HepG2 (cell line): ENCODE data around the gene PSMB2.

Source experiments
- ATF2 ChIP-seq: sonication (generic); formaldehyde crosslinking; IDR thresholded peaks from 2 replicates; pipeline ENCODE4 v1.4.0; 2020; ENCODE audit warnings: missing genetic modification reagents
- CTCF ChIP-seq: sonication (generic); formaldehyde crosslinking; IDR thresholded peaks from 2 replicates; pipeline ENCODE4 v1.5.0; 2020; ENCODE audit warnings: mild to moderate bottlenecking, missing genetic modification reagents, moderate library complexity
- EZH2 ChIP-seq: conservative IDR thresholded peaks from 2 replicates; pipeline ENCODE4 v1.6.1; 2012; ENCODE audit warnings: mild to moderate bottlenecking, low read depth, low read length, moderate library complexity
- HCFC1 ChIP-seq: fragments of 150-350 bp; IDR thresholded peaks from 2 replicates; pipeline ENCODE4 v1.6.1; 2014; ENCODE audit warnings: low read depth, low read length
- IRX3 ChIP-seq: sonication (generic); formaldehyde crosslinking; IDR thresholded peaks from 2 replicates; pipeline ENCODE4 v1.8.1; 2023; ENCODE audit warnings: mild to moderate bottlenecking, low read depth, missing genetic modification reagents, borderline replicate concordance
- PAXIP1 ChIP-seq: sonication (generic); formaldehyde crosslinking; conservative IDR thresholded peaks from 2 replicates; pipeline ENCODE4 v1.4.0; 2020; ENCODE audit warnings: mild to moderate bottlenecking, missing genetic modification reagents, moderate library complexity
- PLSCR1 ChIP-seq: sonication (generic); formaldehyde crosslinking; IDR thresholded peaks from 2 replicates; pipeline ENCODE4 v1.5.0; 2020; ENCODE audit warnings: missing genetic modification reagents, mild to moderate bottlenecking, borderline replicate concordance
- POLR2G ChIP-seq: fragments of 200-400 bp; formaldehyde crosslinking; IDR thresholded peaks from 2 replicates; pipeline ENCODE4 v1.6.1; 2018; ENCODE audit warnings: mild to moderate bottlenecking, low read depth, low read length, moderate library complexity
- ZBTB1 ChIP-seq: sonication (generic); formaldehyde crosslinking; IDR thresholded peaks from 2 replicates; pipeline ENCODE4 v1.4.0; 2020; ENCODE audit warnings: missing genetic modification reagents, borderline replicate concordance
- ZKSCAN1 ChIP-seq: fragments of 150-350 bp; IDR thresholded peaks from 2 replicates; pipeline ENCODE4 v1.6.1; 2014; ENCODE audit warnings: low read length
- ZNF24 ChIP-seq: fragments of 450-650 bp; IDR thresholded peaks from 2 replicates; pipeline ENCODE4 v1.6.1; 2017; ENCODE audit warnings: antibody characterized with exemption, mild to moderate bottlenecking
- TF ChIP-seq, protein P1 (sequence below): sonication (generic); formaldehyde crosslinking; IDR thresholded peaks from 2 replicates; pipeline ENCODE4 v1.5.0; 2020; ENCODE audit warnings: missing genetic modification reagents
- TF ChIP-seq, protein P2 (sequence below): sonication (generic); formaldehyde crosslinking; IDR thresholded peaks from 2 replicates; pipeline ENCODE4 v1.4.0; 2020; ENCODE audit warnings: missing genetic modification reagents
- TF ChIP-seq, protein P3 (sequence below), 2 experiments: sonication (generic) in 1 of 2; formaldehyde crosslinking in 1 of 2; IDR thresholded peaks; 2 replicates each; pipeline versions ENCODE4 v1.5.1 to v1.6.1; 2011 to 2020; ENCODE audit warnings: borderline replicate concordance in 1 of 2, low read depth in 1 of 2, low read length in 1 of 2, mild to moderate bottlenecking in 1 of 2, missing genetic modification reagents in 1 of 2, moderate library complexity in 1 of 2

DNA sequence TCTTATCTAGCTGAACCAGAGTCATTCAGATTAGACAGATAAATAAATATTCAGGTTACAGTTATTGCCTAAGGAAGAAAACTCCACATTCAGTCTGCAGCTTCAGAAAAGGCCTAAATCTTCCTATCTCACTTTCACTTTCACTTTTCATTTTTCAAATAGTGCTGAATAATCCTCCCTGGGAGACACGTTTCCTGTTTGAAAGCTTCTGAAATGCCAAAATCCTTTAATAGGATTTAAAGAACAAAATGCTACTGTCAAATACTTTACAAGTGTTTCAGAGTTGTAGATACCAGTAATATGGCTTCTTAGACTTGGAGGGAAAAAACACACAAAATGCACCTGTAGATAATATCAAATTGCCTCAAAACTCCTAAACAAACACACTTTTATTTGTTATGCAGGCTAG lies 3.9 kb downstream of the PSMB2 start:
- no peak for TF ChIP-seq CTCF (CRISPR knock-in tag)
- TF ChIP-seq ATF2, result no peak
- TF ChIP-seq ZBTB1 (CRISPR knock-in tag), result no peak
- no peak for TF ChIP-seq ZKSCAN1
- TF ChIP-seq POLR2G, result no peak
- TF ChIP-seq ZNF24, result no peak
- no peak for TF ChIP-seq IRX3 (CRISPR knock-in tag)
- TF ChIP-seq, protein P1, sequence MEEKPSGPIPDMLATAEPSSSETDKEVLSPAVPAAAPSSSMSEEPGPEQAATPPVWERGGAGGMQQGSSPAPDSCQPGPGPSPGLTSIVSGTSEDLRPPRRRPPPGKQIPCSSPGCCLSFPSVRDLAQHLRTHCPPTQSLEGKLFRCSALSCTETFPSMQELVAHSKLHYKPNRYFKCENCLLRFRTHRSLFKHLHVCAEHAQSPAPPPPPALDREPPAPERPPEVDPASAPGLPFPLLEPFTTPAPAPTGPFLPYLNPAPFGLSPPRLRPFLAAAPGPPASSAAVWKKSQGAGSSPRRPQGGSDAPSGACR (CRISPR knock-in tag), result no peak
- TF ChIP-seq, protein P2, sequence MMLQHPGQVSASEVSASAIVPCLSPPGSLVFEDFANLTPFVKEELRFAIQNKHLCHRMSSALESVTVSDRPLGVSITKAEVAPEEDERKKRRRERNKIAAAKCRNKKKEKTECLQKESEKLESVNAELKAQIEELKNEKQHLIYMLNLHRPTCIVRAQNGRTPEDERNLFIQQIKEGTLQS (CRISPR knock-in tag), result no peak
- TF ChIP-seq PAXIP1, result no peak
- no peak for TF ChIP-seq EZH2
- TF ChIP-seq, protein P3, sequence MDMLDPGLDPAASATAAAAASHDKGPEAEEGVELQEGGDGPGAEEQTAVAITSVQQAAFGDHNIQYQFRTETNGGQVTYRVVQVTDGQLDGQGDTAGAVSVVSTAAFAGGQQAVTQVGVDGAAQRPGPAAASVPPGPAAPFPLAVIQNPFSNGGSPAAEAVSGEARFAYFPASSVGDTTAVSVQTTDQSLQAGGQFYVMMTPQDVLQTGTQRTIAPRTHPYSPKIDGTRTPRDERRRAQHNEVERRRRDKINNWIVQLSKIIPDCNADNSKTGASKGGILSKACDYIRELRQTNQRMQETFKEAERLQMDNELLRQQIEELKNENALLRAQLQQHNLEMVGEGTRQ (IDR thresholded peaks at IDR 0.05; ENCODE audit: low read depth, low read length), result no peak
- TF ChIP-seq, protein P3 (CRISPR knock-in tag; IDR thresholded peaks at IDR 0.05; ENCODE audit: borderline replicate concordance), result no peak
- no peak for TF ChIP-seq PLSCR1 (CRISPR knock-in tag)
- TF ChIP-seq HCFC1, result no peak
